Measurements from ENCODE around the gene OR7G1. TPM values are rescaled to one million over a fixed set of nuclear protein-coding genes. Genes with fewer than 3 reads are reported as not detected.

The OR7G1 gene
- total and polyA plus RNA-seq, 2 of the 8 experiments (the other 6 are each of a cell fraction or from before 2014, with no cell fraction given) = not detected

GRCh38 chr19:9155591-9155990 lies 40.0 kb upstream of the OR7G1 start (continued):
- TF ChIP-seq CEBPB (IDR thresholded peaks at IDR 0.05; ENCODE audit: low read depth, low read length) = no peak

Data from H1 (cell line).